ENCODE data around the gene RNF114. TPM values are rescaled to one million over a fixed set of nuclear protein-coding genes. Genes with fewer than 3 reads are reported as not detected.
"Not testable (repeated sequence)": the region's sequence is repeated elsewhere in the genome, so short reads cannot be mapped to it uniquely, and the experiment has no call there.

RNF114 gene
- total RNA-seq, 1 donor from 2014 or later: 33.2 TPM

- DNase-seq (ENCODE audit: low read depth, low spot score): no peak
These were observed 7.6 kb upstream of the RNF114 start for GRCh38 chr20:49928411-49929141.

- DNase-seq (ENCODE audit: low read depth, low spot score): no peak
These were observed 7.1 kb upstream of the RNF114 start for GRCh38 chr20:49929142-49929494.

- DNase-seq (ENCODE audit: low read depth, low spot score): no peak
These were observed 448 bp upstream of the RNF114 start for GRCh38 chr20:49935746-49936152.

GRCh38 chr20:49937027-49937929, 1.1 kb downstream of the RNF114 start:
- no peak for DNase-seq (ENCODE audit: low read depth, low spot score)

GRCh38 chr20:49938173-49939163, 2.3 kb downstream of the RNF114 start:
- peak; percentile 11 for DNase-seq (ENCODE audit: low read depth, low spot score)

GRCh38 chr20:49941456-49941855, 5.3 kb downstream of the RNF114 start:
- no peak for DNase-seq (ENCODE audit: low read depth, low spot score)

GRCh38 chr20:49942303-49942702, 6.1 kb downstream of the RNF114 start:
- no peak for DNase-seq (ENCODE audit: low read depth, low spot score)

- DNase-seq (ENCODE audit: low read depth, low spot score): no peak
These were observed 6.7 kb downstream of the RNF114 start for GRCh38 chr20:49942942-49943341.

GRCh38 chr20:49945306-49945700, 9.1 kb downstream of the RNF114 start:
- no peak for DNase-seq (ENCODE audit: low read depth, low spot score)

- DNase-seq (ENCODE audit: low read depth, low spot score): no peak
These were observed 9.7 kb downstream of the RNF114 start for GRCh38 chr20:49945701-49946477.

- no peak for DNase-seq (ENCODE audit: low read depth, low spot score)
These were observed 12.0 kb downstream of the RNF114 start for GRCh38 chr20:49948178-49948577.

GRCh38 chr20:49948809-49949507, 12.8 kb downstream of the RNF114 start:
- DNase-seq (ENCODE audit: low read depth, low spot score): no peak

GRCh38 chr20:49951151-49951550, 15.0 kb downstream of the RNF114 start:
- DNase-seq (ENCODE audit: low read depth, low spot score): no peak

- DNase-seq (ENCODE audit: low read depth, low spot score): no peak
These were observed 19.0 kb downstream of the RNF114 start for GRCh38 chr20:49955167-49955566.

- DNase-seq (ENCODE audit: low read depth, low spot score): not testable (repeated sequence)
These were observed 19.7 kb downstream of the RNF114 start for GRCh38 chr20:49955830-49956396.

GRCh38 chr20:49956689-49957088, 20.5 kb downstream of the RNF114 start:
- DNase-seq (ENCODE audit: low read depth, low spot score): no peak

- not testable (repeated sequence) for DNase-seq (ENCODE audit: low read depth, low spot score)
These were observed 21.1 kb downstream of the RNF114 start for GRCh38 chr20:49957089-49957938.

GRCh38 chr20:49961413-49961812, 25.2 kb downstream of the RNF114 start:
- no peak for DNase-seq (ENCODE audit: low read depth, low spot score)
